K562 (cell line): Measurements from ENCODE around the gene TMEM135. TPM values are rescaled to one million over a fixed set of nuclear protein-coding genes. Genes with fewer than 3 reads are reported as not detected.
A peak's percentile ranks its signal among the peaks of the same experiment; 100 is the strongest.

ENCODE experiments used
- CBFA2T3 ChIP-seq: fragments of 450-650 bp; IDR thresholded peaks from 2 replicates; pipeline ENCODE4 v1.6.1; 2017
- CSDE1 ChIP-seq, 2 experiments: fragments of 450-650 bp; IDR thresholded peaks; 2 replicates each; pipeline ENCODE4 v1.6.1; 2016; ENCODE audit warnings: mild to moderate bottlenecking in 1 of 2
- DDX20 ChIP-seq: fragments of 450-650 bp; IDR thresholded peaks from 2 replicates; pipeline ENCODE4 v1.6.1; 2016; ENCODE audit warnings: missing genetic modification characterization, low read depth, mild to moderate bottlenecking, missing compliant biosample characterization, moderate library complexity
- EGR1 ChIP-seq: fragments of 450-650 bp; conservative IDR thresholded peaks from 2 replicates; pipeline ENCODE4 v1.6.1; 2017; ENCODE audit warnings: mild to moderate bottlenecking
- KAT8 ChIP-seq: fragments of 450-650 bp; IDR thresholded peaks from 2 replicates; pipeline ENCODE4 v1.6.1; 2016; ENCODE audit warnings: low read depth, mild to moderate bottlenecking
- KDM1A ChIP-seq, 2 experiments: fragments of 450-650 bp; IDR thresholded peaks; 2 replicates each; pipeline ENCODE4 v1.6.1; 2016; ENCODE audit warnings: mild to moderate bottlenecking in 2 of 2
- MAFF ChIP-seq: IDR thresholded peaks from 2 replicates; pipeline ENCODE4 v1.6.1; 2012; ENCODE audit warnings: low read length, improper control_type of control experiment
- MEF2D ChIP-seq: conservative IDR thresholded peaks from 2 replicates; pipeline ENCODE4 v1.6.1; 2016; ENCODE audit warnings: low read depth, missing genetic modification characterization, missing compliant biosample characterization
- MYNN ChIP-seq, 2 experiments: sonication (generic); formaldehyde crosslinking in 1 of 2; IDR thresholded peaks; 2 replicates each; pipeline versions ENCODE4 v1.5.0 to v1.6.1; 2016 to 2020; ENCODE audit warnings: antibody characterized with exemption in 1 of 2, missing genetic modification reagents in 1 of 2
- POLR2G ChIP-seq: fragments of 200-400 bp; formaldehyde crosslinking; IDR thresholded peaks from 2 replicates; pipeline ENCODE4 v1.6.1; 2017; ENCODE audit warnings: low read depth, mild to moderate bottlenecking, antibody characterized with exemption, low read length, moderate library complexity
- RBM39 ChIP-seq: fragments of 200-400 bp; formaldehyde crosslinking; optimal IDR thresholded peaks from 2 replicates; pipeline ENCODE3; 2018; ENCODE audit warnings: low read depth, low read length
- RNF2 ChIP-seq: sonication (generic); IDR thresholded peaks from 2 replicates; pipeline ENCODE4 v1.6.1; 2016
- SRF ChIP-seq, 2 experiments: fragments of 250-450, 450-650 bp in 1 of 2; sonication (Bioruptor Pico) in 1 of 2; sonication (generic) in 1 of 2; formaldehyde crosslinking; IDR thresholded peaks; 2 replicates each; pipeline versions ENCODE4 v1.5.0 to v1.5.1; 2020 to 2022; ENCODE audit warnings: mild to moderate bottlenecking in 1 of 2, missing genetic modification reagents in 1 of 2
- SRSF9 ChIP-seq: fragments of 200-400 bp; formaldehyde crosslinking; IDR thresholded peaks from 2 replicates; pipeline ENCODE4 v1.6.1; 2017; ENCODE audit warnings: low read depth, low read length, borderline replicate concordance
- TEAD1 ChIP-seq, 2 experiments: fragments of 450-650 bp in 1 of 2; sonication (generic) in 1 of 2; formaldehyde crosslinking; IDR thresholded peaks; 2 replicates each; pipeline versions ENCODE4 v1.4.0 to v1.8.0; 2020 to 2022; ENCODE audit warnings: mild to moderate bottlenecking in 2 of 2, missing genetic modification reagents in 1 of 2
- ZNF124 ChIP-seq: sonication (generic); formaldehyde crosslinking; IDR thresholded peaks from 2 replicates; pipeline ENCODE4 v1.8.1; 2022; ENCODE audit warnings: missing genetic modification reagents
- ZNF24 ChIP-seq: fragments of 450-650 bp; IDR thresholded peaks from 2 replicates; pipeline ENCODE4 v1.6.1; 2016
- ZNF717 ChIP-seq: fragments of 250-450 bp; sonication (Bioruptor Pico); IDR thresholded peaks from 2 replicates; pipeline ENCODE4 v1.5.0; 2021
- ZNF785 ChIP-seq: fragments of 250-450 bp; sonication (Bioruptor Pico); IDR thresholded peaks from 2 replicates; pipeline ENCODE4 v1.4.0; 2020; ENCODE audit warnings: mild to moderate bottlenecking
- polyA plus RNA-seq, 8 experiments: library from polyadenylated mRNA; depleted of rRNA in 4 of 8; stranded (reverse) in 5 of 8; unstranded in 3 of 8; fragments of >200 nt; fragmentation: Nextera tagmentation in 2 of 8; fragmentation: Illumina TruSeq in 1 of 8; extraction: Ambion mirVana in 2 of 8; extraction: Trizol in 1 of 8; gene quantifications; 2 replicates each; pipeline versions ENCODE4 v1.2.1 to v1.2.3, GENCODE V29; 2011 to 2014; ENCODE audit warnings: inconsistent platforms in 1 of 8, missing spikeins in 1 of 8
- total RNA-seq, 7 experiments: library from RNA; depleted of rRNA in 6 of 7; stranded (reverse); fragments of >200 nt in 6 of 7; fragmentation: Illumina TruSeq in 2 of 7; extraction: Trizol in 2 of 7; gene quantifications; 2 replicates each; pipeline versions ENCODE4 v1.2.1 to v1.2.3, GENCODE V29; 2011 to 2021; ENCODE audit warnings: low replicate concordance in 1 of 7
- TF ChIP-seq, protein P1 (sequence below): sonication (generic); formaldehyde crosslinking; IDR thresholded peaks from 2 replicates; pipeline ENCODE4 v1.8.0; 2022; ENCODE audit warnings: mild to moderate bottlenecking, missing genetic modification reagents, borderline replicate concordance
- TF ChIP-seq, protein P2 (sequence below): IDR thresholded peaks from 3 replicates; pipeline ENCODE4 v1.6.1; 2011; ENCODE audit warnings: borderline replicate concordance, mild to moderate bottlenecking, moderate library complexity; ENCODE audit not compliant: insufficient read length; ENCODE audit errors: extremely low read depth
- TF ChIP-seq, protein P3 (sequence below): fragments of 450-650 bp; IDR thresholded peaks from 2 replicates; pipeline ENCODE4 v1.6.1; 2018; ENCODE audit warnings: mild to moderate bottlenecking, low read depth; ENCODE audit not compliant: partially characterized antibody

TMEM135 gene
- total and polyA plus RNA-seq, 9 of the 15 experiments (the other 6 are each of a cell fraction or from before 2014, with no cell fraction given) = 17.3 to 53.6 (median 24.9) TPM

DNA sequence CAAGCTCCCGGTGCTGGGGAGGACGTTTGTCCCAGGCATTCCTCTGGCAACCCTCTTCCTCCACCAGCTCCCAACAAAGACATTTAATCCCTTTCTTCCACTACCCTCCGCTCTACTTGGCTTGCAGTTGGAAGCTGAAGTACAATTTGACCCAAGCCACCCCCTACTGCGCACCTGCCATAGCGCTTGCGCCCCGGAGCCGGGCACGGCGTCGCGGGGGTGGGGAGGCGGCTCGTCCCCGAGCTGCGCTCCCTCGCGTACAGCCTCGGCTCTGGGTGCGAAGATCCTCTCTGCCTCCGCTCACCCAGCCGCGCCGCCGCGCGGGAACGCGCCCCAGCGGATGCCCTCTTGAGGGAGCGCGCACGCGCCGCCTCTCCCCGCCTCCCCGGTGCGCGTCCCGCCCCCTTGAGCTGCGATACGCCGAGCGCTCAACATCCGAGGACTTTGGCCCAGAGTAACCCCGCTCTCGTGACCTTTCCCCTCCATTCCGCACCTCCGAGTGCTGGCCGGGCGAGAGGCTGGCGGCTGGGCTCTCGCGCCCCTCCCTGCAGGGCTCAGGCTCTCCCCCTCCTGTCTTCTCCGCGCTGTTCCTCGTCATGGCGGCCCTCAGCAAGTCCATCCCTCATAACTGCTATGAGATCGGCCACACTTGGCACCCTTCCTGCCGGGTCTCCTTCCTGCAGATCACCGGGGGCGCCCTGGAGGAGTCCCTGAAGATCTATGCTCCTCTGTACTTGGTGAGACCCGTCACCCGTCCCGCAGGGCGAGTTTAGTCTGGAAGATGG, at the start of gene TMEM135 (continued):
- TF ChIP-seq, protein P1, sequence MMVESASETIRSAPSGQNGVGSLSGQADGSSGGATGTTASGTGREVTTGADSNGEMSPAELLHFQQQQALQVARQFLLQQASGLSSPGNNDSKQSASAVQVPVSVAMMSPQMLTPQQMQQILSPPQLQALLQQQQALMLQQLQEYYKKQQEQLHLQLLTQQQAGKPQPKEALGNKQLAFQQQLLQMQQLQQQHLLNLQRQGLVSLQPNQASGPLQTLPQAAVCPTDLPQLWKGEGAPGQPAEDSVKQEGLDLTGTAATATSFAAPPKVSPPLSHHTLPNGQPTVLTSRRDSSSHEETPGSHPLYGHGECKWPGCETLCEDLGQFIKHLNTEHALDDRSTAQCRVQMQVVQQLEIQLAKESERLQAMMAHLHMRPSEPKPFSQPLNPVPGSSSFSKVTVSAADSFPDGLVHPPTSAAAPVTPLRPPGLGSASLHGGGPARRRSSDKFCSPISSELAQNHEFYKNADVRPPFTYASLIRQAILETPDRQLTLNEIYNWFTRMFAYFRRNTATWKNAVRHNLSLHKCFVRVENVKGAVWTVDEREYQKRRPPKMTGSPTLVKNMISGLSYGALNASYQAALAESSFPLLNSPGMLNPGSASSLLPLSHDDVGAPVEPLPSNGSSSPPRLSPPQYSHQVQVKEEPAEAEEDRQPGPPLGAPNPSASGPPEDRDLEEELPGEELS = peak; percentile 69; the same call in 1 of the 2 replicates
- TF ChIP-seq CSDE1 (IDR thresholded peaks at IDR 0.05) (no peak), MEF2D (tag) (no peak), POLR2G (peak; percentile 97), RBM39 (no peak), KAT8 (no peak), ZNF717 (CRISPR knock-in tag) (no peak), KDM1A (IDR thresholded peaks at IDR 0.05) (no peak), TEAD1 (CRISPR knock-in tag; IDR thresholded peaks at IDR 0.05) (peak in 1 of 2 experiments; percentile 59; a peak in 1 of 4 replicates), CBFA2T3 (peak; percentile 17), DDX20 (no peak), MYNN (IDR thresholded peaks at IDR 0.05) (no peak), MYNN (CRISPR knock-in tag; IDR thresholded peaks at IDR 0.05) (no peak), SRF (CRISPR knock-in tag; IDR thresholded peaks at IDR 0.05) (peak in 1 of 2 experiments; percentile 52; a peak in 1 of 4 replicates), MAFF (no peak), ZNF24 (0 out of 2 replicates have a peak, but pooled peaks have one; percentile 17), EGR1 (peak; percentile 88), ZNF785 (CRISPR knock-in tag) (no peak), SRSF9 (no peak), ZNF124 (CRISPR knock-in tag) (no peak), RNF2 (no peak; the same call in 1 of the 2 replicates)
- TF ChIP-seq, protein P2, sequence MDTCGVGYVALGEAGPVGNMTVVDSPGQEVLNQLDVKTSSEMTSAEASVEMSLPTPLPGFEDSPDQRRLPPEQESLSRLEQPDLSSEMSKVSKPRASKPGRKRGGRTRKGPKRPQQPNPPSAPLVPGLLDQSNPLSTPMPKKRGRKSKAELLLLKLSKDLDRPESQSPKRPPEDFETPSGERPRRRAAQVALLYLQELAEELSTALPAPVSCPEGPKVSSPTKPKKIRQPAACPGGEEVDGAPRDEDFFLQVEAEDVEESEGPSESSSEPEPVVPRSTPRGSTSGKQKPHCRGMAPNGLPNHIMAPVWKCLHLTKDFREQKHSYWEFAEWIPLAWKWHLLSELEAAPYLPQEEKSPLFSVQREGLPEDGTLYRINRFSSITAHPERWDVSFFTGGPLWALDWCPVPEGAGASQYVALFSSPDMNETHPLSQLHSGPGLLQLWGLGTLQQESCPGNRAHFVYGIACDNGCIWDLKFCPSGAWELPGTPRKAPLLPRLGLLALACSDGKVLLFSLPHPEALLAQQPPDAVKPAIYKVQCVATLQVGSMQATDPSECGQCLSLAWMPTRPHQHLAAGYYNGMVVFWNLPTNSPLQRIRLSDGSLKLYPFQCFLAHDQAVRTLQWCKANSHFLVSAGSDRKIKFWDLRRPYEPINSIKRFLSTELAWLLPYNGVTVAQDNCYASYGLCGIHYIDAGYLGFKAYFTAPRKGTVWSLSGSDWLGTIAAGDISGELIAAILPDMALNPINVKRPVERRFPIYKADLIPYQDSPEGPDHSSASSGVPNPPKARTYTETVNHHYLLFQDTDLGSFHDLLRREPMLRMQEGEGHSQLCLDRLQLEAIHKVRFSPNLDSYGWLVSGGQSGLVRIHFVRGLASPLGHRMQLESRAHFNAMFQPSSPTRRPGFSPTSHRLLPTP = no peak
- TF ChIP-seq, protein P3, sequence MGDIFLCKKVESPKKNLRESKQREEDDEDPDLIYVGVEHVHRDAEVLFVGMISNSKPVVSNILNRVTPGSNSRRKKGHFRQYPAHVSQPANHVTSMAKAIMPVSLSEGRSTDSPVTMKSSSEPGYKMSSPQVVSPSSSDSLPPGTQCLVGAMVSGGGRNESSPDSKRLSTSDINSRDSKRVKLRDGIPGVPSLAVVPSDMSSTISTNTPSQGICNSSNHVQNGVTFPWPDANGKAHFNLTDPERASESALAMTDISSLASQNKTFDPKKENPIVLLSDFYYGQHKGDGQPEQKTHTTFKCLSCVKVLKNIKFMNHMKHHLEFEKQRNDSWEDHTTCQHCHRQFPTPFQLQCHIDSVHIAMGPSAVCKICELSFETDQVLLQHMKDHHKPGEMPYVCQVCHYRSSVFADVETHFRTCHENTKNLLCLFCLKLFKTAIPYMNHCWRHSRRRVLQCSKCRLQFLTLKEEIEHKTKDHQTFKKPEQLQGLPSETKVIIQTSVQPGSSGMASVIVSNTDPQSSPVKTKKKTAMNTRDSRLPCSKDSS = no peak
